Psoas muscle (tissue), 8 donors: ENCODE results near the gene SLC7A10. TPM values are rescaled to one million over a fixed set of nuclear protein-coding genes. Genes with fewer than 3 reads are reported as not detected.

Experiments
- ATAC-seq, 4 donors: fragments of 200-7000 bp; cut with Tn5 transposase; one replicate each; pipeline ENCODE4 v1.9.1; 2020; ENCODE audit warnings: moderate library complexity in 3 of 4, mild to moderate bottlenecking in 2 of 4
- DNase-seq, 2 donors: peaks; one replicate each; pipeline ENCODE4 v3.0.0-alpha.2; 2020
- H3K27ac ChIP-seq: fragments of 200-600 bp; one replicate; pipeline ENCODE4 v1.8.0; 2022
- H3K27me3 ChIP-seq, 3 donors: fragments of 200-600 bp in 1 of 3; one replicate each; pipeline versions ENCODE4 v1.6.1 to v1.8.0; 2013 to 2022; ENCODE audit warnings: low read length in 2 of 3, mild to moderate bottlenecking in 2 of 3, moderate library complexity in 1 of 3; ENCODE audit not compliant: insufficient read depth in 3 of 3
- H3K36me3 ChIP-seq, 2 donors: fragments of 200-600 bp in 1 of 2; one replicate each; pipeline versions ENCODE4 v1.6.1 to v1.8.0; 2013 to 2022; ENCODE audit warnings: low read depth in 1 of 2, mild to moderate bottlenecking in 1 of 2, moderate library complexity in 1 of 2; ENCODE audit not compliant: insufficient read depth in 1 of 2
- H3K4me1 ChIP-seq: fragments of 200-600 bp; one replicate; pipeline ENCODE4 v1.8.0; 2022
- H3K4me3 ChIP-seq: fragments of 200-600 bp; one replicate; pipeline ENCODE4 v1.8.0; 2022; ENCODE audit warnings: mild to moderate bottlenecking
- H3K9me3 ChIP-seq: fragments of 200-600 bp; one replicate; pipeline ENCODE4 v1.8.0; 2022
- WGBS, 3 donors: extraction: QIAGEN DNeasy Blood & Tissue Kit; methylation state at CpG; one replicate each; pipeline versions ENCODE4 v1.1.6 to v1.1.7; 2013; 5-methylcytosine and 5-hydroxymethylcytosine counted together
- intact Hi-C, 2 donors: fragments of 100-400 bp; cut with DNase I; formaldehyde crosslinking; loops; one replicate each; pipeline versions ENCODE4 v1.11.0 to v1.14.2; 2022
- polyA plus RNA-seq, 3 donors: library from polyadenylated mRNA; stranded (reverse); fragments of 200-250 nt; gene quantifications; one replicate each; pipeline ENCODE4 v1.2.3, GENCODE V29; 2013
- total RNA-seq, 4 donors: library from RNA; stranded (reverse); fragmentation: NEBNext Ultra II Directional in 2 of 4; extraction: Animal tissue kit (Norgen Biotek cat#: 25700) in 2 of 4; gene quantifications; one replicate each; pipeline versions ENCODE4 v1.2.1 to v1.2.4, GENCODE V29; 2021 to 2023
- TF ChIP-seq, protein P1 (sequence below): fragments of 200-600 bp; IDR thresholded peaks from one replicate; pipeline ENCODE4 v1.8.0; 2022; ENCODE audit warnings: antibody characterized with exemption
- donor health status: healthy with polysubstance abuse.
- donor health status: DM: no; HTN: no; CAD: no; lungs with moderate emphysema.
- donor health status: Bipolar disorder and iron deficiency.
- donor health status: healthy.
- donor health status: DM: yes; HTN: yes; CAD: no.
- donor health status: DM: no; HTN: no; CAD: no.
- donor health status: DM: no; HTN: no; CAD: no.
- donor health status: DM: yes; HTN: yes; CAD: no.

Gene SLC7A10
- total and polyA plus RNA-seq, 7 donors: 0.03 to 0.43 (median 0.14) TPM; not detected in 3

- DNase-seq: peak in 1 of 2 donors; percentile 23
- Histone ChIP-seq H3K9me3 (no peaks in the 10 kb centered on the region), H3K4me1 (no peaks in the 10 kb centered on the region), H3K27ac (no peak overlapping the region), H3K27me3 (no peaks in the 10 kb centered on the region), H3K36me3 (no peaks in the 10 kb centered on the region), H3K4me3 (no peak overlapping the region)
- ATAC-seq: no peak
- WGBS, 3 donors: 86 to 87% (median 86%) methylated on average over 10 of the region's 10 CpGs
- intact Hi-C loops: loop anchor here (5.0 to 10.0 kb wide), 3 partner anchors 64 to 536 kb away; partner anchors contain the start of gene CEBPA (in 1 of the 2)
- TF ChIP-seq, protein P1, sequence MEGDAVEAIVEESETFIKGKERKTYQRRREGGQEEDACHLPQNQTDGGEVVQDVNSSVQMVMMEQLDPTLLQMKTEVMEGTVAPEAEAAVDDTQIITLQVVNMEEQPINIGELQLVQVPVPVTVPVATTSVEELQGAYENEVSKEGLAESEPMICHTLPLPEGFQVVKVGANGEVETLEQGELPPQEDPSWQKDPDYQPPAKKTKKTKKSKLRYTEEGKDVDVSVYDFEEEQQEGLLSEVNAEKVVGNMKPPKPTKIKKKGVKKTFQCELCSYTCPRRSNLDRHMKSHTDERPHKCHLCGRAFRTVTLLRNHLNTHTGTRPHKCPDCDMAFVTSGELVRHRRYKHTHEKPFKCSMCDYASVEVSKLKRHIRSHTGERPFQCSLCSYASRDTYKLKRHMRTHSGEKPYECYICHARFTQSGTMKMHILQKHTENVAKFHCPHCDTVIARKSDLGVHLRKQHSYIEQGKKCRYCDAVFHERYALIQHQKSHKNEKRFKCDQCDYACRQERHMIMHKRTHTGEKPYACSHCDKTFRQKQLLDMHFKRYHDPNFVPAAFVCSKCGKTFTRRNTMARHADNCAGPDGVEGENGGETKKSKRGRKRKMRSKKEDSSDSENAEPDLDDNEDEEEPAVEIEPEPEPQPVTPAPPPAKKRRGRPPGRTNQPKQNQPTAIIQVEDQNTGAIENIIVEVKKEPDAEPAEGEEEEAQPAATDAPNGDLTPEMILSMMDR: no peak
These were observed 13.0 kb upstream of the SLC7A10 start for GRCh38 chr19:33238481-33239149.

- H3K36me3 ChIP-seq: no peaks in the 10 kb centered on the region
- intact Hi-C loops: loop anchor here (5.0 to 10.0 kb wide), 3 partner anchors 65 to 538 kb away; partner anchors contain the start of gene CEBPA (in 1 of the 2)
- TF ChIP-seq, protein P1: no peak
- H3K27ac ChIP-seq: no peak overlapping the region
- H3K4me3 ChIP-seq: no peak overlapping the region
- DNase-seq (peak in 1 of 2 donors; percentile 22), ATAC-seq (no peak)
- H3K9me3 ChIP-seq: no peaks in the 10 kb centered on the region
- whole genome bisulfite sequencing, 3 donors: 82 to 85% (median 83%) methylated on average over 16 of the region's 16 CpGs
- H3K4me1 ChIP-seq: no peaks in the 10 kb centered on the region
- H3K27me3 ChIP-seq: peaks cover 0 to 6% (median 0%) of the 10 kb centered on the region in 3 donors
These were observed 11.2 kb upstream of the SLC7A10 start for GRCh38 chr19:33236696-33237390.

DNA sequence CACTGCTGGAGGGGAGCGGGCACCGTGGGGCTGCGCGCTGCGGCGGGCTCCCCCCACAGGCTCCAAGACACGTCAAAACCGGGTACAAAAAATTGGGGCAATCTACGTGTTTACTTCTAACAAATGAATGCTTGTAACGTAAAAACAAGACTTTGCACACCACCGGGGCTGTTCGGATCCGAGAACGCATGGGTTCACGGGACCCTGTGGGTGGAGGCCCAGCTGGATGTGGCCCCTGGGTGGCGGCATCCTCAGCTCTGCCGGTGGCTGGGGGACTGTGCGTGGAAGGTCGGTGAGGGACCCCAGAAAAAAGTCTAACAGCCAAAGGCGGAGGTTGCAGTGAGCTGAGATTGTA, 10.3 kb upstream of the SLC7A10 start:
- Histone ChIP-seq H3K27me3 (peaks cover 0 to 8% (median 0%) of the 10 kb centered on the region in 3 donors), H3K27ac (no peak overlapping the region), H3K4me3 (no peak overlapping the region), H3K9me3 (no peaks in the 10 kb centered on the region), H3K36me3 (no peaks in the 10 kb centered on the region), H3K4me1 (no peaks in the 10 kb centered on the region)
- TF ChIP-seq, protein P1: no peak
- ATAC-seq (no peak), DNase-seq (peak in 1 of 2 donors; percentile 38)
- intact Hi-C loops: loop anchor here (1.0 to 10.0 kb wide), 5 partner anchors 66 to 539 kb away; partner anchors contain the start of gene CEBPA (in 1 of the 2)
- WGBS, 3 donors: 94 to 95% (median 94%) methylated on average over 20 of the region's 20 CpGs

- ATAC-seq: peak; percentile 78 to 86 (median 79)
- peaks cover 0 to 14% (median 0%) of the 10 kb centered on the region in 3 donors for H3K27me3 ChIP-seq
- peak; percentile 76 to 87 for DNase-seq
- H3K9me3 ChIP-seq: no peaks in the 10 kb centered on the region
- intact Hi-C loops: loop anchor here (1.0 to 10.0 kb wide), 5 partner anchors 67 to 539 kb away; partner anchors contain the start of gene CEBPA (in 1 of the 2)
- no peaks in the 10 kb centered on the region for H3K4me1 ChIP-seq
- 53 to 60% (median 59%) methylated on average over 26 to 30 of the region's 30 CpGs for WGBS, 3 donors
- no peak overlapping the region for H3K27ac ChIP-seq
- H3K4me3 ChIP-seq: no peak overlapping the region
- TF ChIP-seq, protein P1: peak; percentile 93
- no peaks in the 10 kb centered on the region for H3K36me3 ChIP-seq
These were observed 9.8 kb upstream of the SLC7A10 start for GRCh38 chr19:33235269-33235995.
